H1 (cell line): ENCODE measurements around the gene GATAD2B. TPM values are rescaled to one million over a fixed set of nuclear protein-coding genes. Genes with fewer than 3 reads are reported as not detected.

Experiments
- CTCF ChIA-PET: fragments of 300-600 bp; sonication (Branson Sonifier 250); formaldehyde crosslinking; loops from one replicate; lab custom pipeline; 2021; ENCODE audit not compliant: partially characterized antibody; lab: Charles Lee
- POLR2A ChIA-PET: fragments of 300-600 bp; sonication (Branson Sonifier 250); formaldehyde crosslinking; loops from one replicate; lab custom pipeline; 2021; ENCODE audit warnings: inconsistent platforms; ENCODE audit not compliant: partially characterized antibody; lab: Charles Lee
- DNase-seq, 2 experiments: peaks; one replicate each; pipeline versions ENCODE4 v3.0.0 to v3.0.0-alpha.2; 2010 to 2022; ENCODE audit warnings: low spot score in 2 of 2, low read depth in 1 of 2, mixed read lengths in 1 of 2
- FAIRE-seq: peaks from 2 replicates; lab custom pipeline; 2011; peaks lifted over from hg19 to GRCh38; lab: Jason Lieb, UNC
- H2AFZ ChIP-seq: 2 replicates; pipeline ENCODE4 v1.8.1; 2012; ENCODE audit warnings: low read length, inconsistent platforms
- H2AK5ac ChIP-seq: 2 replicates; pipeline ENCODE4 v1.6.1; 2013; ENCODE audit warnings: low read depth, low read length
- H2BK120ac ChIP-seq: replicated peaks from 2 replicates; pipeline ENCODE3; 2013; ENCODE audit warnings: low read depth, low read length, inconsistent platforms
- H2BK12ac ChIP-seq: 2 replicates; pipeline ENCODE4 v1.6.1; 2013; ENCODE audit warnings: low read depth, low read length
- H2BK15ac ChIP-seq: 2 replicates; pipeline ENCODE4 v1.6.1; 2013; ENCODE audit warnings: low read length
- H2BK20ac ChIP-seq: 2 replicates; pipeline ENCODE4 v1.6.1; 2013; ENCODE audit warnings: low read length
- H2BK5ac ChIP-seq: 2 replicates; pipeline ENCODE4 v1.6.1; 2013; ENCODE audit warnings: low read depth, low read length
- H3K14ac ChIP-seq: 2 replicates; pipeline ENCODE4 v1.6.1; 2013; ENCODE audit warnings: inconsistent platforms; ENCODE audit not compliant: insufficient read length
- H3K18ac ChIP-seq: 2 replicates; pipeline ENCODE4 v1.6.1; 2013; ENCODE audit warnings: low read length; ENCODE audit errors: extremely low read depth
- H3K23ac ChIP-seq: 2 replicates; pipeline ENCODE4 v1.6.1; 2013; ENCODE audit warnings: inconsistent platforms; ENCODE audit not compliant: insufficient read length
- H3K23me2 ChIP-seq: 2 replicates; pipeline ENCODE4 v1.6.1; 2013; ENCODE audit warnings: low read depth, low read length
- H3K27ac ChIP-seq: 2 replicates; pipeline ENCODE4 v1.6.1; 2011; ENCODE audit warnings: low read depth, low read length, inconsistent platforms
- H3K27me3 ChIP-seq, 4 experiments: replicated peaks in 1 of 4; 1 replicate in 1 of 4; 2 replicates in 3 of 4; pipeline versions ENCODE4 v1.6.1 to v1.8.1; 2011 to 2013; ENCODE audit warnings: low read length in 3 of 4, mild to moderate bottlenecking in 3 of 4, inconsistent platforms in 2 of 4, mixed read lengths in 2 of 4, moderate library complexity in 1 of 4; ENCODE audit not compliant: control insufficient read depth in 3 of 4, insufficient read depth in 3 of 4; ENCODE audit errors: extremely low read depth in 1 of 4
- H3K36me3 ChIP-seq, 4 experiments: 2 replicates each; pipeline versions ENCODE4 v1.6.1 to v1.8.1; 2011 to 2013; ENCODE audit warnings: mild to moderate bottlenecking in 4 of 4, low read length in 3 of 4, moderate library complexity in 2 of 4, control low read depth in 1 of 4, inconsistent platforms in 1 of 4; ENCODE audit not compliant: insufficient read depth in 4 of 4, control insufficient read depth in 2 of 4
- H3K4ac ChIP-seq: replicated peaks from 2 replicates; pipeline ENCODE3; 2013; ENCODE audit warnings: low read length, low read depth, mixed read lengths, inconsistent platforms; ENCODE audit not compliant: insufficient read length
- H3K4me1 ChIP-seq, 4 experiments: replicated peaks in 1 of 4; 1 replicate in 1 of 4; 2 replicates in 3 of 4; pipeline versions ENCODE4 v1.6.1 to v1.8.1; 2011 to 2013; ENCODE audit warnings: low read length in 3 of 4, inconsistent platforms in 2 of 4, mixed read lengths in 1 of 4; ENCODE audit not compliant: insufficient read depth in 4 of 4, control insufficient read depth in 3 of 4
- H3K4me2 ChIP-seq, 2 experiments: 2 replicates each; pipeline versions ENCODE4 v1.6.1 to v1.8.1; 2011 to 2013; ENCODE audit warnings: low read depth in 2 of 2, low read length in 2 of 2, control low read depth in 1 of 2, inconsistent platforms in 1 of 2, mild to moderate bottlenecking in 1 of 2; ENCODE audit not compliant: insufficient read depth in 1 of 2
- H3K4me3 ChIP-seq, 4 experiments: fragments of 200-600, 300-600 bp in 1 of 4; sonication (generic), shearing (Covaris generic), sonication (Bioruptor Twin) in 1 of 4; 2 replicates each; pipeline versions ENCODE4 v1.5.1 to v1.8.1; 2011 to 2016; ENCODE audit warnings: low read length in 4 of 4, low read depth in 3 of 4, control low read depth in 2 of 4, inconsistent platforms in 2 of 4, mild to moderate bottlenecking in 2 of 4, mixed read lengths in 1 of 4, moderate library complexity in 1 of 4; ENCODE audit not compliant: insufficient read depth in 2 of 4; ENCODE audit errors: extremely low read depth in 1 of 4
- H3K56ac ChIP-seq: replicated peaks from 2 replicates; pipeline ENCODE3; 2013; ENCODE audit warnings: low read depth, mild to moderate bottlenecking, mixed read lengths, low read length, inconsistent platforms; ENCODE audit not compliant: insufficient read length
- H3K79me1 ChIP-seq: 2 replicates; pipeline ENCODE4 v1.6.1; 2013; ENCODE audit warnings: low read depth, low read length, control low read depth
- H3K79me2 ChIP-seq, 2 experiments: 2 replicates each; pipeline versions ENCODE4 v1.6.1 to v1.8.1; 2012 to 2013; ENCODE audit warnings: low read length in 2 of 2, mild to moderate bottlenecking in 2 of 2, inconsistent platforms in 1 of 2; ENCODE audit not compliant: insufficient read depth in 2 of 2, control insufficient read depth in 1 of 2
- H3K9ac ChIP-seq, 4 experiments: replicated peaks in 1 of 4; 1 replicate in 1 of 4; 2 replicates in 3 of 4; pipeline versions ENCODE4 v1.6.1 to v1.8.1; 2011 to 2013; ENCODE audit warnings: low read depth in 3 of 4, low read length in 3 of 4, control low read depth in 2 of 4, mild to moderate bottlenecking in 2 of 4, moderate library complexity in 2 of 4, inconsistent platforms in 1 of 4; ENCODE audit errors: extremely low read depth in 1 of 4
- H3K9me3 ChIP-seq, 2 experiments: 2 replicates each; pipeline versions ENCODE4 v1.6.1 to v1.8.1; 2012 to 2013; ENCODE audit warnings: mild to moderate bottlenecking in 2 of 2, moderate library complexity in 2 of 2, control low read depth in 1 of 2, inconsistent platforms in 1 of 2, low read depth in 1 of 2, low read length in 1 of 2, mixed read lengths in 1 of 2; ENCODE audit not compliant: insufficient read depth in 2 of 2
- H4K20me1 ChIP-seq, 2 experiments: replicated peaks in 1 of 2; 2 replicates each; pipeline versions ENCODE3 to v1.8.1; 2011 to 2013; ENCODE audit warnings: inconsistent platforms in 2 of 2, low read length in 2 of 2, mild to moderate bottlenecking in 1 of 2; ENCODE audit not compliant: insufficient read depth in 2 of 2, control insufficient read depth in 1 of 2
- H4K5ac ChIP-seq: 2 replicates; pipeline ENCODE4 v1.6.1; 2013; ENCODE audit warnings: low read length, low read depth, mixed read lengths, inconsistent platforms; ENCODE audit not compliant: insufficient read length
- H4K8ac ChIP-seq: 2 replicates; pipeline ENCODE4 v1.8.0; 2013; ENCODE audit warnings: mild to moderate bottlenecking, moderate library complexity, low read length, inconsistent platforms; ENCODE audit not compliant: insufficient read depth; ENCODE audit errors: extremely low read depth
- H4K91ac ChIP-seq: replicated peaks from 2 replicates; pipeline ENCODE3; 2013; ENCODE audit warnings: low read length, mixed read lengths, inconsistent platforms; ENCODE audit not compliant: insufficient read length
- EGR1 ChIP-seq: IDR thresholded peaks from 2 replicates; pipeline ENCODE4 v1.6.1; 2011; ENCODE audit warnings: low read depth, low read length, borderline replicate concordance
- KDM1A ChIP-seq: fragments of 200-600, 300-600 bp; sonication (generic); IDR thresholded peaks from 2 replicates; pipeline ENCODE4 v1.7.1; 2016; ENCODE audit warnings: mild to moderate bottlenecking, low read length, borderline replicate concordance
- MAFK ChIP-seq: IDR thresholded peaks from 2 replicates; pipeline ENCODE4 v1.6.1; 2012; ENCODE audit warnings: low read depth, mild to moderate bottlenecking, improper control_type of control experiment, low read length
- SIX5 ChIP-seq: IDR thresholded peaks from 2 replicates; pipeline ENCODE4 v1.6.1; 2011; ENCODE audit warnings: mild to moderate bottlenecking, low read depth, low read length
- SP1 ChIP-seq: IDR thresholded peaks from 2 replicates; pipeline ENCODE4 v1.6.1; 2011; ENCODE audit warnings: low read depth, low read length
- SP4 ChIP-seq: IDR thresholded peaks from 2 replicates; pipeline ENCODE4 v1.6.1; 2012; ENCODE audit warnings: low read length, inconsistent platforms
- TBP ChIP-seq: IDR thresholded peaks from 2 replicates; pipeline ENCODE4 v1.6.1; 2011; ENCODE audit warnings: low read depth, low read length, improper control_type of control experiment
- YY1 ChIP-seq: IDR thresholded peaks from 2 replicates; pipeline ENCODE4 v1.6.1; 2011; ENCODE audit warnings: low read depth, mild to moderate bottlenecking, low read length
- WGBS, 2 experiments: shearing (Covaris generic) in 1 of 2; methylation state at CpG; one replicate each; pipeline versions ENCODE4 v1.1.6 to v1.1.7; 2013 to 2015; ENCODE audit warnings: low lambda C conversion rate in 2 of 2, mixed read lengths in 2 of 2, inconsistent platforms in 1 of 2, low coverage in 1 of 2, missing lambda C conversion rate in 1 of 2; ENCODE audit not compliant: insufficient replicate concordance in 2 of 2, insufficient coverage in 1 of 2, insufficient read length in 1 of 2; ENCODE audit errors: extremely low coverage in 1 of 2, missing lambda C conversion rate in 1 of 2; 5-methylcytosine and 5-hydroxymethylcytosine counted together
- polyA plus RNA-seq, 7 experiments: library from polyadenylated mRNA; depleted of rRNA in 3 of 7; stranded (reverse) in 5 of 7; unstranded in 2 of 7; fragments of >200 nt in 5 of 7; fragments of 200-250 nt in 2 of 7; gene quantifications; 1 replicate in 5 of 7; 2 replicates in 1 of 7; 4 replicates in 1 of 7; pipeline versions ENCODE4 v1.2.1 to v1.2.3, GENCODE V29; 2011 to 2013; ENCODE audit warnings: missing spikeins in 2 of 7, mixed read lengths in 2 of 7
- total RNA-seq: library from RNA; stranded (reverse); fragmentation: NEBNext Ultra II Directional; extraction: Animal tissue kit (Norgen Biotek cat#: 25700); gene quantifications from 2 replicates; pipeline ENCODE4 v1.2.1, GENCODE V29; 2021
- TF ChIP-seq, protein P1 (sequence below): IDR thresholded peaks from 2 replicates; pipeline ENCODE4 v1.6.1; 2012; ENCODE audit warnings: low read length, inconsistent platforms

GATAD2B gene
- total and polyA plus RNA-seq, 2 of the 8 experiments (the other 6 are each of a cell fraction or from before 2014, with no cell fraction given), result 8.4 to 39.1 TPM

DNA sequence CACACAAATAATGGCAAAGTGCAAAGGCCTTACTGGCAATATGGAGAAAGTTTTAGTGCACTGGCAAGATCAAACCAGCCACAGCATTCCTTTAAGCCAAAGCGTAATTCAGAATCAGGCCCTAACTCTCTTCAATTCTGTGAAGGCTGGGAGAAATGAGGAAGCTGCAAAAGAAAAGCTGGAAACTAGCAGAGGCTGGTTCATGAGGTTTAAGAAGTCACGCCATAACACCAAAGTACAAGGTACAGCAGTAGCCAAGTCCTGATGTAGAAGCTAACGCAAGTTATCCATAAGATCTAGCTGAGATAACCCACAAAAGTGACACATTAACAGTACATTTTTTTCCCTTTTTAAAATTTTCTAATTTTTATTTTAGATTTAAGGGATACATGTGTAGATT, 90.5 kb downstream of the GATAD2B start:
- H3K4ac ChIP-seq, result no peak overlapping the region
- H3K27ac ChIP-seq, result no peak overlapping the region
- no peak overlapping the region for H3K4me2 ChIP-seq
- no peak overlapping the region for H2BK12ac ChIP-seq
- no peak overlapping the region for H2BK20ac ChIP-seq
- no peak overlapping the region for H3K4me3 ChIP-seq
- DNase-seq (no peak), FAIRE-seq (no peak)
- H3K79me1 ChIP-seq, result no peaks in the 10 kb centered on the region
- no peak overlapping the region for H4K5ac ChIP-seq
- CTCF ChIA-PET, result interaction anchor here (1.1 kb wide), 1 partner anchor 155 kb away, joined by 3 read pairs; no protein-coding TSS in a partner anchor
- H4K91ac ChIP-seq, result no peak overlapping the region
- no peak overlapping the region for H2BK5ac ChIP-seq
- no peak overlapping the region for H3K14ac ChIP-seq
- no peak overlapping the region for H3K18ac ChIP-seq
- H3K27me3 ChIP-seq, result no peaks in the 10 kb centered on the region
- H3K23ac ChIP-seq, result no peak overlapping the region
- WGBS, 2 experiments, result 90% methylated on average over 3 of the region's 3 CpGs; no CpG with 5 or more reads in 1 of the 2 experiments
- no peaks in the 10 kb centered on the region; a peak in 1 of 4 replicates for H3K9me3 ChIP-seq
- H3K9ac ChIP-seq, result no peak overlapping the region
- peaks cover 0 to 29% of the 10 kb centered on the region in 2 experiments; a peak in 2 of 4 replicates for H3K79me2 ChIP-seq
- H3K4me1 ChIP-seq, result no peaks in the 10 kb centered on the region
- H4K8ac ChIP-seq, result no peak overlapping the region
- H3K56ac ChIP-seq, result no peak overlapping the region
- H4K20me1 ChIP-seq, result peaks cover 1 to 3% of the 10 kb centered on the region in 2 experiments
- H3K23me2 ChIP-seq, result no peaks in the 10 kb centered on the region
- peaks cover 3 to 7% (median 6%) of the 10 kb centered on the region in 4 experiments; a peak in 6 of 8 replicates for H3K36me3 ChIP-seq
- no peak overlapping the region for H2BK120ac ChIP-seq
- H2AK5ac ChIP-seq, result no peak overlapping the region
- POLR2A ChIA-PET, result interaction anchor here (0.6 to 1.3 kb wide), 4 partner anchors 89 to 183 kb away, joined by 3 to 6 read pairs (median 4); no protein-coding TSS in a partner anchor
- no peak overlapping the region for H2BK15ac ChIP-seq
- H2AFZ ChIP-seq, result no peak overlapping the region
- TF ChIP-seq SP4 (no peak), SIX5 (no peak), EGR1 (no peak), YY1 (no peak), MAFK (no peak), KDM1A (no peak), TBP (no peak), SP1 (no peak)
- TF ChIP-seq, protein P1, sequence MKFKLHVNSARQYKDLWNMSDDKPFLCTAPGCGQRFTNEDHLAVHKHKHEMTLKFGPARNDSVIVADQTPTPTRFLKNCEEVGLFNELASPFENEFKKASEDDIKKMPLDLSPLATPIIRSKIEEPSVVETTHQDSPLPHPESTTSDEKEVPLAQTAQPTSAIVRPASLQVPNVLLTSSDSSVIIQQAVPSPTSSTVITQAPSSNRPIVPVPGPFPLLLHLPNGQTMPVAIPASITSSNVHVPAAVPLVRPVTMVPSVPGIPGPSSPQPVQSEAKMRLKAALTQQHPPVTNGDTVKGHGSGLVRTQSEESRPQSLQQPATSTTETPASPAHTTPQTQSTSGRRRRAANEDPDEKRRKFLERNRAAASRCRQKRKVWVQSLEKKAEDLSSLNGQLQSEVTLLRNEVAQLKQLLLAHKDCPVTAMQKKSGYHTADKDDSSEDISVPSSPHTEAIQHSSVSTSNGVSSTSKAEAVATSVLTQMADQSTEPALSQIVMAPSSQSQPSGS, result no peak
